K562 (cell line): ENCODE results near the gene SRGAP3. TPM values are rescaled to one million over a fixed set of nuclear protein-coding genes. Genes with fewer than 3 reads are reported as not detected.

Experiments used
- ATAC-seq: fragments of 200-7000 bp; cut with Tn5 transposase; 3 replicates; pipeline ENCODE4 v1.9.1; 2020; ENCODE audit warnings: moderate library complexity
- BruUV-seq: library from RNA; stranded (reverse); fragments of 400-500 nt; replicated peaks from 2 replicates; lab custom pipeline; 2021; lab: Mats Ljungman, UMichigan
- CTCF ChIA-PET: fragments of 300-600 bp; formaldehyde crosslinking; extraction: SDS; loops from one replicate; lab custom pipeline; 2021; ENCODE audit warnings: low intra/inter-chr PET ratio; lab: Yijun Ruan, JAX
- POLR2A ChIA-PET: fragments of 300-600, 350-650 bp; sonication (Branson Sonifier 250); formaldehyde crosslinking; extraction: SDS; loops from one replicate; lab custom pipeline; 2021; ENCODE audit warnings: antibody characterized with exemption, inconsistent platforms; lab: Yijun Ruan, JAX
- DNase-seq, 4 experiments: peaks; one replicate each; pipeline versions ENCODE4 v3.0.0 to v3.0.0-alpha.2; 2011 to 2018; ENCODE audit warnings: low spot score in 3 of 4, mixed read lengths in 3 of 4; ENCODE audit errors: extremely low read depth in 1 of 4
- FAIRE-seq: peaks from 2 replicates; lab custom pipeline; 2011; peaks lifted over from hg19 to GRCh38; lab: Jason Lieb, UNC
- H2AFZ ChIP-seq: 2 replicates; pipeline ENCODE4 v1.6.0; 2011; ENCODE audit warnings: low read depth, low read length, control low read depth, inconsistent platforms
- H3K27ac ChIP-seq: fragments of 200-600 bp; 3 replicates; pipeline ENCODE4 v1.8.0; 2011; ENCODE audit warnings: low read depth, mild to moderate bottlenecking, control low read depth, inconsistent platforms, low read length, moderate library complexity, mixed read lengths; ENCODE audit errors: extremely low read depth
- H3K27me3 ChIP-seq, 2 experiments: fragments of 300-600 bp in 1 of 2; 2 replicates in 1 of 2; 3 replicates in 1 of 2; pipeline versions ENCODE4 v1.6.0 to v1.8.0; 2011; ENCODE audit warnings: inconsistent platforms in 2 of 2, low read length in 2 of 2, mild to moderate bottlenecking in 1 of 2, mixed read lengths in 1 of 2, moderate library complexity in 1 of 2; ENCODE audit not compliant: control insufficient read depth in 2 of 2, insufficient read depth in 2 of 2
- H3K36me3 ChIP-seq: fragments of 300-600 bp; 3 replicates; pipeline ENCODE4 v1.8.0; 2011; ENCODE audit warnings: mild to moderate bottlenecking, low read length, inconsistent platforms; ENCODE audit not compliant: control insufficient read depth, insufficient read depth
- H3K4me1 ChIP-seq, 2 experiments: fragments of 200-600 bp in 1 of 2; replicated peaks in 1 of 2; 2 replicates in 1 of 2; 3 replicates in 1 of 2; pipeline versions ENCODE4 v1.5.1 to v1.8.0; 2011; ENCODE audit warnings: inconsistent platforms in 2 of 2, low read length in 2 of 2, mild to moderate bottlenecking in 1 of 2, mixed read lengths in 1 of 2, moderate library complexity in 1 of 2; ENCODE audit not compliant: control insufficient read depth in 2 of 2, insufficient read depth in 2 of 2
- H3K4me2 ChIP-seq: 2 replicates; pipeline ENCODE4 v1.6.1; 2011; ENCODE audit warnings: low read length, control low read depth, inconsistent platforms, mixed read lengths; ENCODE audit not compliant: insufficient read depth
- H3K4me3 ChIP-seq: fragments of 200-600 bp; sonication (generic), shearing (Covaris generic); 2 replicates; pipeline ENCODE4 v1.5.1; 2016; ENCODE audit warnings: control low read depth, inconsistent platforms
- H3K79me2 ChIP-seq: fragments of 200-600 bp; 3 replicates; pipeline ENCODE4 v1.8.0; 2011; ENCODE audit warnings: low read length, inconsistent platforms; ENCODE audit not compliant: control insufficient read depth, insufficient read depth
- H3K9ac ChIP-seq, 2 experiments: 2 replicates each; pipeline versions ENCODE4 v1.6.0 to v1.6.1; 2011; ENCODE audit warnings: low read depth in 2 of 2, low read length in 2 of 2, control low read depth in 1 of 2, inconsistent platforms in 1 of 2, mild to moderate bottlenecking in 1 of 2, mixed read lengths in 1 of 2; ENCODE audit not compliant: insufficient read depth in 1 of 2
- H3K9me1 ChIP-seq: one replicate; pipeline ENCODE4 v1.6.0; 2011; ENCODE audit warnings: inconsistent platforms, mild to moderate bottlenecking, low read length, moderate library complexity; ENCODE audit not compliant: control insufficient read depth, insufficient read depth
- H3K9me3 ChIP-seq: replicated peaks from 2 replicates; pipeline ENCODE4 v1.5.1; 2011; ENCODE audit warnings: low read depth, low read length, inconsistent platforms; ENCODE audit not compliant: control insufficient read depth, insufficient read depth
- H4K20me1 ChIP-seq: replicated peaks from 2 replicates; pipeline ENCODE4 v1.6.1; 2011; ENCODE audit warnings: low read length, inconsistent platforms, mixed read lengths; ENCODE audit not compliant: control insufficient read depth, insufficient read depth
- ELF1 ChIP-seq: fragments of 200-800 bp; sonication (Bioruptor generic); IDR thresholded peaks from 2 replicates; pipeline ENCODE4 v1.6.1; 2016; ENCODE audit warnings: missing genetic modification characterization, missing compliant biosample characterization
- ELF2 ChIP-seq: fragments of 250-450 bp; sonication (Bioruptor Pico); IDR thresholded peaks from 2 replicates; pipeline ENCODE4 v1.5.0; 2021; ENCODE audit warnings: mild to moderate bottlenecking
- FOXA3 ChIP-seq, 2 experiments: fragments of 450-650 bp in 1 of 2; sonication (generic) in 1 of 2; formaldehyde crosslinking; IDR thresholded peaks in 1 of 2; conservative IDR thresholded peaks in 1 of 2; 2 replicates each; pipeline versions ENCODE4 v1.4.0 to v1.8.0; 2020 to 2022; ENCODE audit warnings: mild to moderate bottlenecking in 2 of 2, missing genetic modification reagents in 1 of 2
- HNRNPUL1 ChIP-seq: fragments of 200-400 bp; formaldehyde crosslinking; IDR thresholded peaks from 2 replicates; pipeline ENCODE4 v1.6.1; 2017; ENCODE audit warnings: low read length
- NFATC3 ChIP-seq: fragments of 450-650 bp; IDR thresholded peaks from 2 replicates; pipeline ENCODE4 v1.6.1; 2017; ENCODE audit warnings: mild to moderate bottlenecking
- NFE2 ChIP-seq: IDR thresholded peaks from 2 replicates; pipeline ENCODE4 v1.6.1; 2014; ENCODE audit warnings: antibody characterized with exemption, low read depth
- POLR2B ChIP-seq: fragments of 450-650 bp; IDR thresholded peaks from 2 replicates; pipeline ENCODE4 v1.6.1; 2018; ENCODE audit warnings: low read depth; ENCODE audit not compliant: partially characterized antibody
- POLR3G ChIP-seq: IDR thresholded peaks from 2 replicates; pipeline ENCODE4 v1.6.1; 2011; ENCODE audit not compliant: insufficient read length, insufficient replicate concordance; ENCODE audit errors: extremely low read depth
- RBFOX2 ChIP-seq: fragments of 200-400 bp; formaldehyde crosslinking; IDR thresholded peaks from 2 replicates; pipeline ENCODE4 v1.6.1; 2017; ENCODE audit warnings: low read depth, mild to moderate bottlenecking, low read length, moderate library complexity
- RBM22 ChIP-seq: fragments of 200-400 bp; formaldehyde crosslinking; IDR thresholded peaks from 2 replicates; pipeline ENCODE4 v1.6.1; 2018; ENCODE audit warnings: low read length, low read depth; ENCODE audit not compliant: poor library complexity, severe bottlenecking
- SMARCC2 ChIP-seq: fragments of 450-650 bp; IDR thresholded peaks from 2 replicates; pipeline ENCODE4 v1.6.1; 2017; ENCODE audit warnings: antibody characterized with exemption, moderate library complexity, mild to moderate bottlenecking, low read depth
- ZNF586 ChIP-seq: fragments of 450-650 bp; formaldehyde crosslinking; conservative IDR thresholded peaks from 2 replicates; pipeline ENCODE4 v1.4.0; 2020; ENCODE audit warnings: mild to moderate bottlenecking, moderate library complexity
- WGBS: fragments of 100-300 bp; shearing (Covaris generic); methylation state at CpG from one replicate; pipeline ENCODE4 v1.1.6; 2016; ENCODE audit warnings: low coverage, mixed read lengths; ENCODE audit not compliant: insufficient coverage; ENCODE audit errors: missing lambda C conversion rate; 5-methylcytosine and 5-hydroxymethylcytosine counted together
- in situ Hi-C: fragments of 300-500 bp; cut with MboI; formaldehyde crosslinking; loops from 4 replicates; pipeline ENCODE4 v1.15.0; 2018; ENCODE audit warnings: inconsistent platforms, mixed read lengths
- intact Hi-C: fragments of 100-400 bp; cut with micrococcal nuclease; formaldehyde crosslinking; loops from 2 replicates; pipeline ENCODE4 v1.14.2; 2022
- polyA plus RNA-seq, 8 experiments: library from polyadenylated mRNA; depleted of rRNA in 4 of 8; stranded (reverse) in 5 of 8; unstranded in 3 of 8; fragments of >200 nt; fragmentation: Nextera tagmentation in 2 of 8; fragmentation: Illumina TruSeq in 1 of 8; extraction: Ambion mirVana in 2 of 8; extraction: Trizol in 1 of 8; gene quantifications; 2 replicates each; pipeline versions ENCODE4 v1.2.1 to v1.2.3, GENCODE V29; 2011 to 2014; ENCODE audit warnings: inconsistent platforms in 1 of 8, missing spikeins in 1 of 8
- total RNA-seq, 7 experiments: library from RNA; depleted of rRNA in 6 of 7; stranded (reverse); fragments of >200 nt in 6 of 7; fragmentation: Illumina TruSeq in 2 of 7; extraction: Trizol in 2 of 7; gene quantifications; 2 replicates each; pipeline versions ENCODE4 v1.2.1 to v1.2.3, GENCODE V29; 2011 to 2021; ENCODE audit warnings: low replicate concordance in 1 of 7
- TF ChIP-seq, protein P1 (sequence below): fragments of 150-350 bp; conservative IDR thresholded peaks from 2 replicates; pipeline ENCODE4 v1.6.1; 2014; ENCODE audit warnings: low read length
- TF ChIP-seq, protein P2 (sequence below): fragments of 450-650 bp; IDR thresholded peaks from 2 replicates; pipeline ENCODE4 v1.6.1; 2018; ENCODE audit not compliant: partially characterized antibody

Gene SRGAP3
- total and polyA plus RNA-seq, 9 of the 15 experiments (the other 6 are each of a cell fraction or from before 2014, with no cell fraction given) = 0.11 to 0.85 (median 0.35) TPM; not detected in 2

DNA sequence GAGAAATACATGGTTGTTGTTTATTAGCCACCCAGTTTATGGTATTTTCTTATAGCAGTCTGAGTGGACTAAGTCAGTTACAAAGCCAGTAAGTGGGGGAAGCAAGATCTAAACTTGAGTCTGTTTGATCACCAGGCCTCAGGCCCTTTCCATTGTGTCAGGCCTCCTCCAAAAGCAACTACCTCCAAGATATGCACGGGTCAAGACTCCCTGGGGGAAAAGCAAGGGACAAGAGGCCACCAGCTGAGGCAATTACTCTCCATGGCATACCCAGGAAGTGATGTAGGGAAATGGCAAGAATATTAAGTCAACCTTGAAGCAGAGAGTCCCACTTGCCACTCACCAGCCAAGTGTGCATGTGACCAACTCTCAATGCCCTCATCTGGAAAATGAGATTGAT, 28.6 kb upstream of the SRGAP3 start:
- FAIRE-seq = no peak

More for the DNA sequence above, 28.6 kb upstream of the SRGAP3 start:
- Histone ChIP-seq H3K4me3 (no peak overlapping the region), H3K27me3 (peaks cover 10 to 20% of the 10 kb centered on the region in 2 experiments; a peak in 3 of 5 replicates), H3K4me2 (no peak overlapping the region), H3K27ac (no peak overlapping the region), H3K9ac (no peak overlapping the region), H4K20me1 (no peaks in the 10 kb centered on the region), H3K4me1 (no peaks in the 10 kb centered on the region), H3K79me2 (no peaks in the 10 kb centered on the region), H3K9me3 (no peaks in the 10 kb centered on the region), H2AFZ (no peak overlapping the region), H3K36me3 (no peaks in the 10 kb centered on the region), H3K9me1 (no peaks in the 10 kb centered on the region)
- no TSS peak for BruUV-seq
- intact Hi-C loops = no loop called here
- in situ Hi-C loops = no loop called here
- ATAC-seq (no peak), DNase-seq (no peak)
- WGBS = 0% methylated on average over 1 of the region's 1 CpG
- POLR2A ChIA-PET = interaction anchor here (1.0 kb wide), 1 partner anchor 10 kb away, joined by 3 read pairs; no protein-coding TSS in a partner anchor
- TF ChIP-seq POLR3G (no peak), POLR2B (no peak), ELF2 (CRISPR knock-in tag) (no peak), FOXA3 (CRISPR knock-in tag; conservative IDR thresholded peaks at IDR 0.05 in 1 of 2, IDR thresholded peaks at IDR 0.05 in 1 of 2) (no peak), HNRNPUL1 (no peak), RBFOX2 (no peak), NFATC3 (no peak), RBM22 (no peak), ZNF586 (CRISPR knock-in tag) (no peak), NFE2 (no peak), SMARCC2 (no peak), ELF1 (tag) (no peak)
- TF ChIP-seq, protein P1, sequence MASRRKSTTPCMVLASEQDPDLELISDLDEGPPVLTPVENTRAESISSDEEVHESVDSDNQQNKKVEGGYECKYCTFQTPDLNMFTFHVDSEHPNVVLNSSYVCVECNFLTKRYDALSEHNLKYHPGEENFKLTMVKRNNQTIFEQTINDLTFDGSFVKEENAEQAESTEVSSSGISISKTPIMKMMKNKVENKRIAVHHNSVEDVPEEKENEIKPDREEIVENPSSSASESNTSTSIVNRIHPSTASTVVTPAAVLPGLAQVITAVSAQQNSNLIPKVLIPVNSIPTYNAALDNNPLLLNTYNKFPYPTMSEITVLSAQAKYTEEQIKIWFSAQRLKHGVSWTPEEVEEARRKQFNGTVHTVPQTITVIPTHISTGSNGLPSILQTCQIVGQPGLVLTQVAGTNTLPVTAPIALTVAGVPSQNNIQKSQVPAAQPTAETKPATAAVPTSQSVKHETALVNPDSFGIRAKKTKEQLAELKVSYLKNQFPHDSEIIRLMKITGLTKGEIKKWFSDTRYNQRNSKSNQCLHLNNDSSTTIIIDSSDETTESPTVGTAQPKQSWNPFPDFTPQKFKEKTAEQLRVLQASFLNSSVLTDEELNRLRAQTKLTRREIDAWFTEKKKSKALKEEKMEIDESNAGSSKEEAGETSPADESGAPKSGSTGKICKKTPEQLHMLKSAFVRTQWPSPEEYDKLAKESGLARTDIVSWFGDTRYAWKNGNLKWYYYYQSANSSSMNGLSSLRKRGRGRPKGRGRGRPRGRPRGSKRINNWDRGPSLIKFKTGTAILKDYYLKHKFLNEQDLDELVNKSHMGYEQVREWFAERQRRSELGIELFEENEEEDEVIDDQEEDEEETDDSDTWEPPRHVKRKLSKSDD = no peak
- TF ChIP-seq, protein P2, sequence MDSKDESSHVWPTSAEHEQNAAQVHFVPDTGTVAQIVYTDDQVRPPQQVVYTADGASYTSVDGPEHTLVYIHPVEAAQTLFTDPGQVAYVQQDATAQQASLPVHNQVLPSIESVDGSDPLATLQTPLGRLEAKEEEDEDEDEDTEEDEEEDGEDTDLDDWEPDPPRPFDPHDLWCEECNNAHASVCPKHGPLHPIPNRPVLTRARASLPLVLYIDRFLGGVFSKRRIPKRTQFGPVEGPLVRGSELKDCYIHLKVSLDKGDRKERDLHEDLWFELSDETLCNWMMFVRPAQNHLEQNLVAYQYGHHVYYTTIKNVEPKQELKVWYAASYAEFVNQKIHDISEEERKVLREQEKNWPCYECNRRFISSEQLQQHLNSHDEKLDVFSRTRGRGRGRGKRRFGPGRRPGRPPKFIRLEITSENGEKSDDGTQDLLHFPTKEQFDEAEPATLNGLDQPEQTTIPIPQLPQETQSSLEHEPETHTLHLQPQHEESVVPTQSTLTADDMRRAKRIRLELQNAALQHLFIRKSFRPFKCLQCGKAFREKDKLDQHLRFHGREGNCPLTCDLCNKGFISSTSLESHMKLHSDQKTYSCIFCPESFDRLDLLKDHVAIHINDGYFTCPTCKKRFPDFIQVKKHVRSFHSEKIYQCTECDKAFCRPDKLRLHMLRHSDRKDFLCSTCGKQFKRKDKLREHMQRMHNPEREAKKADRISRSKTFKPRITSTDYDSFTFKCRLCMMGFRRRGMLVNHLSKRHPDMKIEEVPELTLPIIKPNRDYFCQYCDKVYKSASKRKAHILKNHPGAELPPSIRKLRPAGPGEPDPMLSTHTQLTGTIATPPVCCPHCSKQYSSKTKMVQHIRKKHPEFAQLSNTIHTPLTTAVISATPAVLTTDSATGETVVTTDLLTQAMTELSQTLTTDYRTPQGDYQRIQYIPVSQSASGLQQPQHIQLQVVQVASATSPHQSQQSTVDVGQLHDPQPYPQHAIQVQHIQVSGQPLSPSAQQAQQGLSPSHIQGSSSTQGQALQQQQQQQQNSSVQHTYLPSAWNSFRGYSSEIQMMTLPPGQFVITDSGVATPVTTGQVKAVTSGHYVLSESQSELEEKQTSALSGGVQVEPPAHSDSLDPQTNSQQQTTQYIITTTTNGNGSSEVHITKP = no peak
- CTCF ChIA-PET = no interaction called here
